Stimulated activated CD4-positive, alpha-beta T cell treated with anti-CD3 and anti-CD28 coated beads, Interleukin-1b, Interleukin-23, amount 100 ng/mL, for 24 hours (primary cell): Measurements from ENCODE around the gene GRXCR2.
"Not testable (repeated sequence)": the region's sequence is repeated elsewhere in the genome, so short reads cannot be mapped to it uniquely, and the experiment has no call there.

Experiments used
- DNase-seq, 4 experiments: peaks; one replicate each; pipeline ENCODE4 v3.0.0-alpha.2; 2020; ENCODE audit warnings: low read depth in 4 of 4, low spot score in 1 of 4

GRXCR2 gene

DNA sequence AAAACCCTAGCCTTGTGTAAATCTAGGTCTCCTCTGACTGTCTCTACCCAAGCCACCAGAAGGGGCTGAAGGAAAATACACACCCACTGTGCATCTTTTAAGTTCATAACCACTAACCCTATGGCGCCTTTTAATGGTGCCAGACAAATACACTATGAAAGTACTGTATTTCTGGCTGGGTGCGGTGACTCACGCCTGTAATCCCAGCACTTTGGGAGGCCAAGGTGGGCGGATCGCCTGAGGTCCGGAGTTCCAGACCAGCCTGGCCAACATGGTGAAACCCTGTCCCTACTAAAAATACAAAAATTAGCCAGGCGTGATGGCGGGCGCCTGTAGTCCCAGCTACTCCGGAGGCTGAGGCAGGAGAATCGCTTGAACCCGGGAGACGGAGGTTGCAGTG, 36.6 kb downstream of the GRXCR2 start:
- DNase-seq: not testable (repeated sequence)

- no peak for DNase-seq
Observed at GRCh38 chr5:145835848-145836239, 37.0 kb downstream of the GRXCR2 start.

- DNase-seq: peak in 3 of 4 experiments; percentile 14 to 51 (median 28)
Observed at GRCh38 chr5:145834917-145835847, 37.6 kb downstream of the GRXCR2 start, which contains the start of gene PRELID2. Gene PRELID2, minus strand, starts transcription at chr5:145835342. Its CDS starts 91 bp downstream, at chr5:145835251.

DNA sequence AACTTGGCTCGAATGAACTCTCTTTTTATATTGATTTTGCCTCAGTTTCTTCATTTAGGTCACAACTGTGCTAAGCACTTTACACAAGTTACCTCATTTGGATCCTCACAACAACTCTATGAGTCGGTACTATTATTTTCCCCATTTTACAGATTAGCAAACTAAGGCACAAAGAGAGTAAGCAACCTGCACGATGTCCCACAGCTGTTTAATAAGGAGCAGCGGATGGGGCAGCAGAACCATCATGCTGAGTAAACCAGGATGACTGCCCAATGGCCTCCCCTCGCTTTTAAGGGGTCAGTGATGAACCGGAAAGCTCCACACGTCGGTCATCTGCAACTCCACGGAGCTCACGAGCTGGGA, 38.3 kb downstream of the GRXCR2 start:
- DNase-seq: no peak

DNA sequence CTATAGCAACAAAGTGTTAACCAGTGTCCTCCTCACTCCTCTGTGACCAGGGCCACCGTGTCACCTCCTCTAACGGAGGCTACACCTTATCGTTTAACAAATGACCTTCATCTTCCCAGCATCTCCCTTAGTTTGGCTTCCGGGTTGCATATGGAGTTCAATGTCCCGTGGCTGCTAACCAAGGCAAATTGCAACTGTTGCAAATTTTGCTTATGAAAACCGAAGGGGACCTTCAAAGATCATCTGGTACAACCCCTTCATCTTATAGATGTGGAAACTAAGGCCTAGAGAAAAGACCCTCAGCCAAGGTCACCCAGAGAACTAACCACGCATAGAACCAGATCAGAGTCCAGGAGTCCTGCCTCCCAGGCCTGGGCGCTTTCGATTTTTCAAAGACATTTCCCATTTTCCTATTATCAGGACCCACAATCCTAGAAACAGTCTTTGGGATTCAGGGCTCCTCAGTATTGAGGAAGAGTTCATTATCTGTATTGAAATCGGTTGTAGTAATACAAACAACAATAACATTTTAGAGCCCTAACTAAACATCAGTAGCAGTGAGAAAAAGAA, 39.1 kb downstream of the GRXCR2 start:
- DNase-seq: no peak

GRCh38 chr5:145830594-145830993, 42.2 kb downstream of the GRXCR2 start:
- no peak for DNase-seq

DNA sequence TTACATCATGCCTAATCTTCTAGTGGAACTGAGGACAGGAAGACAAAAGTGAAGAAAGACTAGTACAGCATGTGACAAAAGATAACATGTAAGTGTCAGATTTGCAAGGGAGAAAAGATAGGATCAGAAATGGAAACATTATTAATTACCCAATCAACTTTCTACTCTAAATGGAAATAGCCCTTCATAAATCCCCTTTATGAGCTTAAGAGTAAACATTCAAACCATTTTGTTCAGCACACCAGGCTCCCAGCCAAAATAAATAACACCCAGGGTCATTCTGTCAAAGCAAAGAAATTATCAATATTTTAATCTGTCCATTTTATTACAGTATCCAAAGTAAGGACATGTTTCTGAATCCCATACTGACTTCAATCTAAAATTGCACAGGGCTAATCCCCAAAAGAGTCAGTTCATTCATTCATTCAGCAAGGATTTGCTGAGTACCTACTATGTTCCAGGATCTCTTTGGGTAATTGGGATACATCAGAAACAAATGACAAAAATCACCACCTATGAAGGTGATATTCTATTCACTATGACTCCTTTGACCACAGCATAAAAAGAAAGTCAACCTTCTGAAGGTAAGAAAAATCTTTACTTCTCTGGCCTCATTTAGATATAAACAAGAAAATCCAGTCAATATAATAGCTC, 43.0 kb downstream of the GRXCR2 start:
- no peak for DNase-seq

DNA sequence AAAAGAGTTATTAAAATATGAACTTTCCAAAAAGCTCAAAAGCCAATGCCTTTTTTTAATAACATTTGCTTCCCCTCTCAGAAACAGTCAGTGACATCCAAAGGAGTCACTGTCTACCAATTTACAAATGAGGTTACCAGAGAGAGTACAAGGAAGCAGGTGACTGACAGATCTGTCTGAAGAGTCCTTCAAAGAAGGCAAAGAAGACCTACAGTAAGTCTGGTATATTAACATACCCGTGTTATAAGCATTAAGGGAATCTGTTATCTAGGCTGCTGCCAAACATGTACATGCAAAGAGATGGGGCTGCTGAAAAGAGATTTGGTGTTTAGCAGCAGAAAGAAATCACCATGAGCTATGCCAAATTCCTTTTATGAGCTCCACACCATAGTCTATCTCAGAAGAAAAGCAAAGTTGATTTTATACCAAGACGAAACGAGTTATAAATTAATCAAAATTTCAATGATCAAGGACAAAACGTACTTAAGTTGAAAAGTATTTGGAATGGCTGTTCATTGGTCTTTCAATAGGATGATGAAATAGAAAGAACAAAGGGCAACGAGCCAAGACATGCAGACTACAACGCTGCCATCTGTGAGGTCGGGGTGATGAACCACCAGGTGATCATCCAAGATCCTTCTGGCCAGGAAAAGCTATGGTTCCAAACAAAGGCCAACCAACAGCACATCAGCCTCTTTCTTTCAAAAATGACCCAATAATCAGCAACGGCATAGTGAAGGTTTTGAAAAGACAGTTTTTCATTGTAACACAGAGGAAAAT, 45.7 kb downstream of the GRXCR2 start:
- DNase-seq: no peak

DNA sequence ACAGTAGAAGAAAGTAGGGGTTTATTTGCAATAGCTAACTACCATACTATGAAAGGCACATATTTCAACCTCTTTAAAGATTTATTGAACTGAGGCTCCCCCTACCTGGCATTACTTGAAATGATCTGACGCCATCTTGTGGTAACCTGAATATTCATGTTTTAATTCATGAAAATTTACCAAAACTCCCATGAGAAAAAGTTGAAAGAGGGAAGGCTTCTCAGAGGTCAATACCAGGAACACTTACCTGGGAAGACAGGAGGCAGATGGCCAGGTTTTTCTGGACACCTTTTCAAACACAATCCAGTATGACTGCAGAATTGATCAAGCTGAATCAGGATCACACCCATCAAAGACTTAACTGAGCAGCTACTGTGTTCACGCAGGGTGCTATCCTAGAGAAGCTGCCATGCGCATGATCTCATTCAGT, 47.0 kb downstream of the GRXCR2 start:
- no peak for DNase-seq

GRCh38 chr5:145824040-145824439, 48.8 kb downstream of the GRXCR2 start:
- no peak for DNase-seq

GRCh38 chr5:145818604-145819003, 54.2 kb downstream of the GRXCR2 start:
- DNase-seq: no peak

GRCh38 chr5:145812877-145813276, 59.9 kb downstream of the GRXCR2 start:
- DNase-seq: no peak

DNA sequence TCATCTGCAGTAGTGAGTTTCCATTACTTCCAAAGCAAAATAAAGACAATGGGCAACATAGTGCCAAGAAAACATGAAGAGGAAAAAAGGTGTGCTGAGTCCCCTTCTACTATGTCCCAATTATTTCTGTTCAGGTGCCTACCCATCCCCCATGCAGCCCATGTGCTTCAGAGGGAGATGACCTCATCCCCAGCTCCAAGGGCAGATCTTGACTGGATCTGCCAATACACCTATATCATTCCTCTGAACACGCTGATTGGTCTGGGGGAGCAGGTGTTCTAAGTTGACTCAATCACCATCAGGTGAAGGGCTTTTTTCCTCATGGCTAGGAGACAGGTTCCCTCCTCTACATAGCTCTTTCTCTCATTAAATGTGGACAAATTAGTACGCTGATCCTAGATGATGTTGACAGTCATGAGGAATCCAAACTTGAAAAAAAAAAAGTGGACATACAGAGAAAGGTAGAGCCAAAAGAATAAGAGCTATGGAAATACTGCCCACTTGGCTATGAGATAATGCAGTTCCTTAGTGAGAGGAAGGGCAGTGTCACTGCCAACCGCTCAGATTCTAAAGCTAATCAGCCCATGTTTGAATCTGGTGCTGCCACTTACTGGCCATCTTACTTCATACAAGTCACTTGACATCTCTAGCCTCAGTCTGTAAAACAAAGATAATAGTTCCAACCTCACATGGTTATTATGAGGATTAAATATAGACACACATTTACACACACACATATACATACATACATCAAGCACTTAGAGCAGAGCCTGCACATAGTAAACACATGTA, 60.8 kb downstream of the GRXCR2 start:
- no peak for DNase-seq
